HEK293 (cell line): Measurements from ENCODE around the gene XIRP2.

ENCODE experiments used
- CTCF ChIA-PET: fragments of 350-600 bp; formaldehyde crosslinking; extraction: SDS; loops from one replicate; lab custom pipeline; 2021; ENCODE audit warnings: antibody characterized with exemption; lab: Yijun Ruan, JAX
- POLR2A ChIA-PET: fragments of 300-600 bp; formaldehyde crosslinking; extraction: SDS; loops from one replicate; lab custom pipeline; 2020; ENCODE audit warnings: antibody characterized with exemption, inconsistent platforms; lab: Yijun Ruan, JAX
- H3K27ac ChIP-seq: fragments of 200-500 bp; sonication (Bioruptor generic); 2 replicates; pipeline ENCODE4 v1.5.1; 2014; ENCODE audit warnings: low read depth, low read length, control low read depth, inconsistent platforms; ENCODE audit errors: extremely low read depth
- H3K36me3 ChIP-seq, 2 experiments: fragments of 200-500 bp in 1 of 2; sonication (Bioruptor generic) in 1 of 2; 1 replicate in 1 of 2; 2 replicates in 1 of 2; pipeline ENCODE4 v1.5.1; 2014 to 2017; ENCODE audit warnings: inconsistent platforms in 2 of 2, low read length in 2 of 2; ENCODE audit not compliant: control insufficient read depth in 2 of 2, insufficient read depth in 1 of 2
- H3K4me1 ChIP-seq: fragments of 200-500 bp; sonication (Bioruptor generic); 2 replicates; pipeline ENCODE4 v1.5.1; 2014; ENCODE audit warnings: mild to moderate bottlenecking, low read length, inconsistent platforms; ENCODE audit not compliant: control insufficient read depth, insufficient read depth
- H3K4me3 ChIP-seq: 2 replicates; pipeline ENCODE4 v1.5.1; 2011; ENCODE audit warnings: low read depth, mild to moderate bottlenecking, control low read depth, low read length, moderate library complexity
- H3K9me3 ChIP-seq: fragments of 200-500 bp; sonication (Bioruptor generic); 2 replicates; pipeline ENCODE4 v1.5.1; 2014; ENCODE audit warnings: low read depth, low read length, inconsistent platforms; ENCODE audit not compliant: control insufficient read depth, insufficient read depth
- GLIS2 ChIP-seq: fragments of 450-650 bp; formaldehyde crosslinking; IDR thresholded peaks from 2 replicates; pipeline ENCODE4 v1.5.1; 2016; ENCODE audit warnings: missing biosample characterization, missing genetic modification characterization
- KLF7 ChIP-seq: fragments of 450-650 bp; formaldehyde crosslinking; IDR thresholded peaks from 2 replicates; pipeline ENCODE4 v1.5.1; 2016; ENCODE audit warnings: missing biosample characterization, missing genetic modification characterization, borderline replicate concordance
- KLF9 ChIP-seq: fragments of 450-650 bp; formaldehyde crosslinking; IDR thresholded peaks from 2 replicates; pipeline ENCODE4 v1.5.1; 2016; ENCODE audit warnings: missing biosample characterization, missing genetic modification characterization, low read depth
- SP3 ChIP-seq: fragments of 450-650 bp; formaldehyde crosslinking; IDR thresholded peaks from 2 replicates; pipeline ENCODE4 v1.5.1; 2016; ENCODE audit warnings: missing biosample characterization, missing genetic modification characterization
- ZNF350 ChIP-seq: fragments of 450-650 bp; formaldehyde crosslinking; IDR thresholded peaks from 2 replicates; pipeline ENCODE4 v1.5.0; 2017; ENCODE audit warnings: missing biosample characterization, mild to moderate bottlenecking, missing genetic modification characterization
- ZNF394 ChIP-seq: fragments of 450-650 bp; formaldehyde crosslinking; IDR thresholded peaks from 2 replicates; pipeline ENCODE4 v1.5.1; 2016; ENCODE audit warnings: missing biosample characterization, missing genetic modification characterization, mild to moderate bottlenecking, moderate library complexity, borderline replicate concordance
- ZNF426 ChIP-seq: fragments of 450-650 bp; formaldehyde crosslinking; IDR thresholded peaks from 2 replicates; pipeline ENCODE4 v1.5.1; 2017; ENCODE audit warnings: missing biosample characterization, missing genetic modification characterization, mild to moderate bottlenecking, inconsistent platforms, moderate library complexity
- ZNF48 ChIP-seq: fragments of 450-650 bp; formaldehyde crosslinking; IDR thresholded peaks from 2 replicates; pipeline ENCODE4 v1.5.1; 2016; ENCODE audit warnings: missing biosample characterization, missing genetic modification characterization
- ZNF501 ChIP-seq: fragments of 450-650 bp; formaldehyde crosslinking; IDR thresholded peaks from 2 replicates; pipeline ENCODE4 v1.5.1; 2016; ENCODE audit warnings: missing biosample characterization, missing genetic modification characterization
- ZNF514 ChIP-seq: fragments of 450-650 bp; formaldehyde crosslinking; IDR thresholded peaks from 2 replicates; pipeline ENCODE4 v1.5.1; 2016; ENCODE audit warnings: missing biosample characterization, missing genetic modification characterization
- ZNF529 ChIP-seq: fragments of 450-650 bp; formaldehyde crosslinking; IDR thresholded peaks from 2 replicates; pipeline ENCODE4 v1.5.1; 2017; ENCODE audit warnings: missing genetic modification characterization, missing biosample characterization; ENCODE audit not compliant: insufficient replicate concordance
- ZNF639 ChIP-seq: fragments of 450-650 bp; formaldehyde crosslinking; IDR thresholded peaks from 2 replicates; pipeline ENCODE4 v1.5.1; 2016; ENCODE audit warnings: missing biosample characterization, missing genetic modification characterization
- ZNF654 ChIP-seq: fragments of 450-650 bp; formaldehyde crosslinking; IDR thresholded peaks from 2 replicates; pipeline ENCODE4 v1.5.1; 2016; ENCODE audit warnings: low read depth, missing biosample characterization, missing genetic modification characterization
- ZNF660 ChIP-seq: fragments of 450-650 bp; IDR thresholded peaks from 2 replicates; pipeline ENCODE4 v1.5.1; 2018; ENCODE audit warnings: missing biosample characterization, mild to moderate bottlenecking, missing genetic modification characterization
- ZNF670 ChIP-seq: fragments of 450-650 bp; formaldehyde crosslinking; IDR thresholded peaks from 2 replicates; pipeline ENCODE4 v1.5.1; 2016; ENCODE audit warnings: missing biosample characterization, missing genetic modification characterization, low read depth
- TF ChIP-seq, protein P1 (sequence below): fragments of 450-650 bp; formaldehyde crosslinking; IDR thresholded peaks from 2 replicates; pipeline ENCODE4 v1.5.1; 2016; ENCODE audit warnings: missing biosample characterization, missing genetic modification characterization, low read depth
- TF ChIP-seq, protein P2 (sequence below): fragments of 450-650 bp; formaldehyde crosslinking; IDR thresholded peaks from 2 replicates; pipeline ENCODE4 v1.5.1; 2016; ENCODE audit warnings: missing biosample characterization, missing genetic modification characterization
- TF ChIP-seq, protein P3 (sequence below): fragments of 450-650 bp; formaldehyde crosslinking; IDR thresholded peaks from 2 replicates; pipeline ENCODE4 v1.5.1; 2016; ENCODE audit warnings: missing biosample characterization, missing genetic modification characterization

The XIRP2 gene

GRCh38 chr2:167198576-167198975 lies 310.3 kb downstream of the XIRP2 start:
- no peak overlapping the region for H3K27ac ChIP-seq
- POLR2A ChIA-PET = no interaction called here
- CTCF ChIA-PET = interaction anchor here (1.5 kb wide), 1 partner anchor 12 kb away, joined by 5 read pairs; no protein-coding TSS in a partner anchor
- TF ChIP-seq ZNF514 (tag by site-specific recombination) (no peak), SP3 (tag by site-specific recombination) (no peak), ZNF350 (tag by site-specific recombination) (no peak), ZNF48 (tag by site-specific recombination) (no peak), GLIS2 (tag by site-specific recombination) (no peak), ZNF639 (tag by site-specific recombination) (no peak), ZNF529 (tag by site-specific recombination) (no peak), KLF9 (tag by site-specific recombination) (no peak), ZNF670 (tag by site-specific recombination) (no peak), ZNF654 (tag by site-specific recombination) (no peak), ZNF660 (no peak), ZNF394 (no peak)
- TF ChIP-seq, protein P1, sequence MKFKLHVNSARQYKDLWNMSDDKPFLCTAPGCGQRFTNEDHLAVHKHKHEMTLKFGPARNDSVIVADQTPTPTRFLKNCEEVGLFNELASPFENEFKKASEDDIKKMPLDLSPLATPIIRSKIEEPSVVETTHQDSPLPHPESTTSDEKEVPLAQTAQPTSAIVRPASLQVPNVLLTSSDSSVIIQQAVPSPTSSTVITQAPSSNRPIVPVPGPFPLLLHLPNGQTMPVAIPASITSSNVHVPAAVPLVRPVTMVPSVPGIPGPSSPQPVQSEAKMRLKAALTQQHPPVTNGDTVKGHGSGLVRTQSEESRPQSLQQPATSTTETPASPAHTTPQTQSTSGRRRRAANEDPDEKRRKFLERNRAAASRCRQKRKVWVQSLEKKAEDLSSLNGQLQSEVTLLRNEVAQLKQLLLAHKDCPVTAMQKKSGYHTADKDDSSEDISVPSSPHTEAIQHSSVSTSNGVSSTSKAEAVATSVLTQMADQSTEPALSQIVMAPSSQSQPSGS (tag by site-specific recombination) = no peak
- no peak overlapping the region for H3K4me3 ChIP-seq
- H3K36me3 ChIP-seq = no peaks in the 10 kb centered on the region
- no peaks in the 10 kb centered on the region for H3K9me3 ChIP-seq
- H3K4me1 ChIP-seq = peaks cover 17% of the 10 kb centered on the region

- H3K4me3 ChIP-seq = no peak overlapping the region
- ChIA-PET CTCF (interaction anchor here (0.5 to 1.5 kb wide), 3 partner anchors 11 to 713 kb away, joined by 4 to 5 read pairs (median 5); no protein-coding TSS in a partner anchor), POLR2A (no interaction called here)
- TF ChIP-seq ZNF501 (tag by site-specific recombination) (no peak), ZNF426 (tag by site-specific recombination) (no peak), KLF7 (tag by site-specific recombination) (no peak)
- TF ChIP-seq, protein P2, sequence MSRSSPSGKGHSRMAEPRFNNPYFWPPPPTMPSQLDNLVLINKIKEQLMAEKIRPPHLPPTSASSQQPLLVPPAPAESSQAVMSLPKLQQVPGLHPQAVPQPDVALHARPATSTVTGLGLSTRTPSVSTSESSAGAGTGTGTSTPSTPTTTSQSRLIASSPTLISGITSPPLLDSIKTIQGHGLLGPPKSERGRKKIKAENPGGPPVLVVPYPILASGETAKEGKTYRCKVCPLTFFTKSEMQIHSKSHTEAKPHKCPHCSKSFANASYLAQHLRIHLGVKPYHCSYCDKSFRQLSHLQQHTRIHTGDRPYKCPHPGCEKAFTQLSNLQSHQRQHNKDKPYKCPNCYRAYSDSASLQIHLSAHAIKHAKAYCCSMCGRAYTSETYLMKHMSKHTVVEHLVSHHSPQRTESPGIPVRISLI (tag by site-specific recombination) = no peak
- TF ChIP-seq, protein P3, sequence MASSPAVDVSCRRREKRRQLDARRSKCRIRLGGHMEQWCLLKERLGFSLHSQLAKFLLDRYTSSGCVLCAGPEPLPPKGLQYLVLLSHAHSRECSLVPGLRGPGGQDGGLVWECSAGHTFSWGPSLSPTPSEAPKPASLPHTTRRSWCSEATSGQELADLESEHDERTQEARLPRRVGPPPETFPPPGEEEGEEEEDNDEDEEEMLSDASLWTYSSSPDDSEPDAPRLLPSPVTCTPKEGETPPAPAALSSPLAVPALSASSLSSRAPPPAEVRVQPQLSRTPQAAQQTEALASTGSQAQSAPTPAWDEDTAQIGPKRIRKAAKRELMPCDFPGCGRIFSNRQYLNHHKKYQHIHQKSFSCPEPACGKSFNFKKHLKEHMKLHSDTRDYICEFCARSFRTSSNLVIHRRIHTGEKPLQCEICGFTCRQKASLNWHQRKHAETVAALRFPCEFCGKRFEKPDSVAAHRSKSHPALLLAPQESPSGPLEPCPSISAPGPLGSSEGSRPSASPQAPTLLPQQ (tag by site-specific recombination) = no peak
- no peaks in the 10 kb centered on the region for H3K36me3 ChIP-seq
- no peak overlapping the region for H3K27ac ChIP-seq
- H3K9me3 ChIP-seq = no peaks in the 10 kb centered on the region
- H3K4me1 ChIP-seq = peaks cover 17% of the 10 kb centered on the region
These were observed 311.7 kb downstream of the XIRP2 start for GRCh38 chr2:167200019-167200418.
